ENCODE results near the gene GABRR2. TPM values are rescaled to one million over a fixed set of nuclear protein-coding genes. Genes with fewer than 3 reads are reported as not detected.

Gene GABRR2
- total RNA-seq, 2 donors from 2014 or later: 2.0 TPM; not detected in 1

DNA sequence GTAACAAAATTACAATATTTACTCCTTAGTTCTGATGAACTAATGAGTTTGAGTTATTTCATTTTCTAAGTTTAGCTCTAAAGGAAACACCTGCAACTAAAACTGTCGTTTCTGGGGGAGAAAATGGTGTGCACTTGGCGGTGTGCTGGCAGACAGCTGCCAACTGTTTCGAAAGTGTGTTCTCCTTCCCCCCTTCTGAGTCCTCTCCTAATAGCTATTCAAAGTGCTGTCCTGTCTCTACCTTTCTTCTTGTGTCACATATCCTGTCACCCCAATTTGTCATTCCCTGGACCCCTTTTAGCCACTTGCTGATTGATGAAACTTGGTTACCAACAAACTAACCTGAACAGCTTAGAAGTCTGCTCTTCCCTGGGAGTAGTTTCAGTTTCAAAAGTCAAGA lies 42.3 kb upstream of the GABRR2 start:
- Histone ChIP-seq H3K36me3 (no peaks in the 10 kb centered on the region), H3K4me1 (ENCODE audit: control insufficient read depth in 1 of 2, low read depth in 2 of 2) (peaks cover 0 to 5% of the 10 kb centered on the region in 2 donors), H3K27me3 (replicated peaks; ENCODE audit: insufficient read depth) (no peaks in the 10 kb centered on the region), H3K4me3 (peak overlapping the region; percentile 19), H3K9me3 (no peaks in the 10 kb centered on the region), H3K27ac (no peak overlapping the region)
- TF ChIP-seq, protein P1, sequence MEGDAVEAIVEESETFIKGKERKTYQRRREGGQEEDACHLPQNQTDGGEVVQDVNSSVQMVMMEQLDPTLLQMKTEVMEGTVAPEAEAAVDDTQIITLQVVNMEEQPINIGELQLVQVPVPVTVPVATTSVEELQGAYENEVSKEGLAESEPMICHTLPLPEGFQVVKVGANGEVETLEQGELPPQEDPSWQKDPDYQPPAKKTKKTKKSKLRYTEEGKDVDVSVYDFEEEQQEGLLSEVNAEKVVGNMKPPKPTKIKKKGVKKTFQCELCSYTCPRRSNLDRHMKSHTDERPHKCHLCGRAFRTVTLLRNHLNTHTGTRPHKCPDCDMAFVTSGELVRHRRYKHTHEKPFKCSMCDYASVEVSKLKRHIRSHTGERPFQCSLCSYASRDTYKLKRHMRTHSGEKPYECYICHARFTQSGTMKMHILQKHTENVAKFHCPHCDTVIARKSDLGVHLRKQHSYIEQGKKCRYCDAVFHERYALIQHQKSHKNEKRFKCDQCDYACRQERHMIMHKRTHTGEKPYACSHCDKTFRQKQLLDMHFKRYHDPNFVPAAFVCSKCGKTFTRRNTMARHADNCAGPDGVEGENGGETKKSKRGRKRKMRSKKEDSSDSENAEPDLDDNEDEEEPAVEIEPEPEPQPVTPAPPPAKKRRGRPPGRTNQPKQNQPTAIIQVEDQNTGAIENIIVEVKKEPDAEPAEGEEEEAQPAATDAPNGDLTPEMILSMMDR (IDR thresholded peaks at IDR 0.05): no peak
- ATAC-seq (ENCODE audit: insufficient number of reproducible peaks, low FRiP score, low read depth): no peak
- no peak for DNase-seq (ENCODE audit: low spot score)

DNA sequence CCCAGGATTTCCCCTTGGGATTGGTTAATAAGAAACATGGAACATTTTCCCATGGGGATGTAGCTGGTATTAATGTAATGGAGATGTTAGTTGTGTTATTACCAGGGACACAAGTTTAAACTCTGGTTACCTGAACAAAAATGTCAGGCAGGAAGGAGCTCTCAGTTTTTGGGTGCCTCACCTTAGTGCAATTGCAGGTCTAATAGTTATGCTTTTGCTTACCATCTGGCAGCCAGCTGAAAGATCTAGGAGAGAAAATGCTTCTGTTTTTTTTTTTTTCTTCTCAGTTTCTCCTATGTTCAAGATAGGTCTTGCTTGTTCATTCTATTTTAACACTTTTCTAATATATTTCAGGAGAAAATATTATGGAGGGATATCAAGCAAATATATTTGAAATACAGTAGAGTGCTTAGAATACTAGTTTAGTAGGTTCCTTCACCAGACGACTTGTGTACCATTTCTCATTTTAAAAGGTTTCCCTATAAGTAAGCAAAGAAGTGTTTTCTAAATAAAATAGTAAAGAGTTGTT lies 41.6 kb upstream of the GABRR2 start:
- Histone ChIP-seq H3K4me1 (ENCODE audit: control insufficient read depth in 1 of 2, low read depth in 2 of 2) (peaks cover 0 to 6% of the 10 kb centered on the region in 2 donors), H3K9me3 (no peaks in the 10 kb centered on the region), H3K27ac (no peak overlapping the region), H3K36me3 (no peaks in the 10 kb centered on the region), H3K27me3 (replicated peaks; ENCODE audit: insufficient read depth) (no peaks in the 10 kb centered on the region), H3K4me3 (no peak overlapping the region)
- no peak for DNase-seq (ENCODE audit: low spot score)
- TF ChIP-seq, protein P1 (IDR thresholded peaks at IDR 0.05): no peak
- no peak for ATAC-seq (ENCODE audit: insufficient number of reproducible peaks, low FRiP score, low read depth)

DNA sequence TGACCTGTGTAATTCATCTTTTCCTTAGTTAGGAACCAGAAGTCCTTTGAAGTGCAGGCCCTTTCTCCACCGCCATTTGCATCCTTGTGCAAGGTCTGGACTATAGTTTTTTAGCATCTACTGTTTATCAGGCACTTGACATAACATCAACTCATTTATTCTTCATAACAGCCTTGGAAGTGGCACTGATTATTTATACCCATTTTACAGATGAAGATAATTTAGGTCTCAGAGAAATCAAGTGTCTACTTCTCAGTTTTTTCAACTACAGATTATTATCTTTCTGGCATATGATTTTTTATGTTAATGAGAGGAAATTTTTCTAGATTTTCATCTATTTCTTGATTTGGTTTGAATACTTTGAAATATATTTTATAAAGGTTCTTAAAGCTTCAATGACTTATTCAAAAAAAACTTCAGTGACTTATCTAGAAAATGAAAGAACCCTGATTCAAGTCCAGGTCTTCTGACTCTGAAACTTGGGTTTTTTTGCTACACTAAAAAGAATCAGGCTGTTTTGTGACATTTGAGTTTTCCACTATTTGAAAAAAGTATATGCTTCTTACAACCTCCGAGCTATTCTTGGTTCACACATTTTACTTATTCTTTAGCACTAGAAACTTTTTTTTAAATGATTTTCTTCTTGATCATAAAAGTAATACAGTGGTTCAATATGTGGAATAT lies 40.6 kb upstream of the GABRR2 start:
- Histone ChIP-seq H3K9me3 (no peaks in the 10 kb centered on the region), H3K27ac (no peak overlapping the region), H3K4me3 (no peak overlapping the region), H3K4me1 (ENCODE audit: control insufficient read depth in 1 of 2, low read depth in 2 of 2) (peaks cover 0 to 15% of the 10 kb centered on the region in 2 donors), H3K36me3 (no peaks in the 10 kb centered on the region), H3K27me3 (replicated peaks; ENCODE audit: insufficient read depth) (no peaks in the 10 kb centered on the region)
- DNase-seq (ENCODE audit: low spot score) (no peak), ATAC-seq (ENCODE audit: insufficient number of reproducible peaks, low FRiP score, low read depth) (no peak)
- TF ChIP-seq, protein P1 (IDR thresholded peaks at IDR 0.05): no peak

DNA sequence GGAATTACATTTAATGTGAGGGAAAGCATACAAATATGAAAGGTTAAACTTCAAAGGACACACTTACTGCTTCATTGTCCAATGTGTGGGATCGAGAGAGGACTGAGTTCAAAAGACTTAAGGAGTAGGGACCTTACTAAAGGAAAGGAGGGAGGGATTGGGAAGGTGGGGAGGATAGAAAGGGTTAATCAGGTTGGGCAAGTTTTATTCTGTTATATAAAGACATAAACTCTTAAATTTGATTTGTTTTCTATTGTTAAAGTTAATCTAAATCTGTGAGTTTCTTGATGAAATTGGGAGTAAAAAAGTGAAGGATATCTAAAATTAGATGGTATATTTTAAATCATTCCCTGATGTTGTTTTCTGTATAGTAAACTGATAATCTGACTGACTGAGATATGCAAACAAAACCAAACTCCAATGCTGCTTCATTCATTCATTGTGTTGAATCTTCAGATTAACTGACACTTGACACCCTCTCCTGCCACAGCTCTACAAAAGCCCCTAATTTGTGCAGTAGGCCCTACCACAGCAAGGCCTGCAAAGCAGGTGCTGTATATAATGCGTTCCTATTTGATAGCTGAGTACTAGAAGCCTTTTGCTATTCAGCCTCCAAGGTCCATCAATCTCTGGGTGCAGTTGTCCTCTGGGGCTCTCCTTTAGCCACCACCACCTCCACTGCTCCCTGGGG lies 38.7 kb upstream of the GABRR2 start:
- Histone ChIP-seq H3K9me3 (no peaks in the 10 kb centered on the region), H3K4me1 (ENCODE audit: control insufficient read depth in 1 of 2, low read depth in 2 of 2) (peaks cover 0 to 33% of the 10 kb centered on the region in 2 donors), H3K27me3 (replicated peaks; ENCODE audit: insufficient read depth) (no peaks in the 10 kb centered on the region), H3K36me3 (no peaks in the 10 kb centered on the region), H3K27ac (peak overlapping the region in 1 of 2 donors; percentile 95), H3K4me3 (peak overlapping the region; percentile 85)
- DNase-seq (ENCODE audit: low spot score) (no peak), ATAC-seq (ENCODE audit: insufficient number of reproducible peaks, low FRiP score, low read depth) (no peak)
- TF ChIP-seq, protein P1 (IDR thresholded peaks at IDR 0.05): no peak

DNA sequence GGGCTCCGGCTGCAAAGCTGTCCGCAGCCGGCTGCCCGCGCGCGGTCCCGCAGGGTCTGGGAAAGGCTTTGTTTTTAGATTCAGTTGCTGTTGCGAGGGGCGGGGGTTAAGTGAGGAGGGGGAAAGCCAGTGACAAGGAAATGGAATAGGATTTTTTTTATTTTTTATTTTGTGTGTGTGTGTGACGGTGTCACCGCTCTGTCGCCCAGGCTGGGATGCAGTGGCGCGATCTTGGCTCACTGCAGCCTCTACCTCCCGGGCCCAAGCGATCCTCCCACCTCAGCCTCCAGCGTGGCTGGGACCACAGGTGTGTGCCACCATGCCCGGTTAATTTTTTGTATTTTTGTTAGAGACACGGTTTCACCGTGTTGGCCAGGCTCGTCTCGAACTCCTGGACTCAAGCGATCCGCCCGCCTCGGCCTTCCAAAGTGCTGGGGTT lies 38.0 kb upstream of the GABRR2 start:
- DNase-seq (ENCODE audit: low spot score) (no peak), ATAC-seq (ENCODE audit: insufficient number of reproducible peaks, low FRiP score, low read depth) (peak; percentile 45)
- Histone ChIP-seq H3K4me1 (ENCODE audit: control insufficient read depth in 1 of 2, low read depth in 2 of 2) (peaks cover under 1 to 40% of the 10 kb centered on the region in 2 donors), H3K4me3 (peak overlapping the region; percentile 85), H3K27me3 (replicated peaks; ENCODE audit: insufficient read depth) (no peaks in the 10 kb centered on the region), H3K9me3 (no peaks in the 10 kb centered on the region), H3K36me3 (no peaks in the 10 kb centered on the region), H3K27ac (peak overlapping the region; percentile 95 to 99)
- TF ChIP-seq, protein P1 (IDR thresholded peaks at IDR 0.05): no peak

All from thoracic aorta (tissue), 2 donors.